Measurements from ENCODE around the gene SIK1.
"Not testable (repeated sequence)": the region's sequence is repeated elsewhere in the genome, so short reads cannot be mapped to it uniquely, and the experiment has no call there.

The SIK1 gene

DNA sequence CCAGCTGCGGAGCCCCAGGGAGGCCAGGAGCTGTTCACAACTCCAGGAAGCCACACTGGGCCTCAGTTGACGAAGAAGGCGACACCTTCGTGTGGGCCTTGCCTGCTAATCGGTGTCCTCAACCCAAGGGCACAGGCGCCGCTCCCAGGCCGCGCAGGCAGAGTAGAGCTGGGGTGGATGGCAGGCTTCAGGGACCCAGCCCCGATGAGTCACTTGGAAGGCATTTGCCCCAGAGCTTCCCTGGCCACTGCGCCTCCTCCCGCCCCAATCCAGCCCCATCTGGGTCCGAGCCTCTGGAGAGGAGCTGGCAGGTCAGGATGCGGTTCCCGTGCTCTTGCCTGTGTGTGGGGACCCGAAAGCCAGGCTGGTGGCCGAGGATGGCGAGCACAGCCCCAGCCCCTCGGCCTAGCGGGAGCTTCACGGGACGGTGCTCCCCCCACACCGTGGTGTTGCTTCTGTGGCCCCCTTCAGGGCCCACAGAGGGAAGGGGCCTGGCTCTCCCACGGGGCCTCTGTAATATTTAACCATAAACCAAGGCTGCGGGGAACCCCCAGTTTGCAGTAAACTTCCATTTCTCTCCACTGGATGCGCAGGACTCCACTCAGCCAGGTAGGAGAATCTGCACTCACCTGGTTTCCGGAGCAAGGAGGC is 30.0 kb downstream of the SIK1 start:
- H3K27me3 ChIP-seq (ENCODE audit: insufficient read depth, low read depth, severe bottlenecking); H3K4me3 ChIP-seq (ENCODE audit: low read depth, low read length); DNase-seq; H3K9me3 ChIP-seq (ENCODE audit: severe bottlenecking); H3K36me3 ChIP-seq; H3K27ac ChIP-seq: not testable (repeated sequence)

DNA sequence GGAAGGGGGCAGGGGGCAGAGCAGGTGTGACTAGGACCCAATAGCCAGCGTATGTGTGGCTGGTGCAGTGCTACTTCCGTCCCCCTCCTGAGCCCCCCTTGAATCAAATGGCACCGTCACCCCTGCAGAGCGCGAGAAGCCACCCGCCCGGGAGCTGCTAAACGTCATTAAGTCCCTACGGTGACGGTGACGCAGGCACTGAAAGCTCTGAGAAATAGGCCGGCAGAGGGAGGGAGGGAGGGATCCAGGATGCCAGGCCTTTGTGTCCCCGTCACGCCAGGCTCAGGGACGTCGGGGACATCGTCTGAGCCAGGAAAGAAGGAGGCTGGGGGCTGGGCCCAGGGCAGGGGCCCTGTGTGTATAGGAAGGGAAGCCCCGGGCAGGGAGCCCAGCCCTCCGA is 43.6 kb downstream of the SIK1 start:
- not testable (repeated sequence) for H3K9me3 ChIP-seq (ENCODE audit: severe bottlenecking); DNase-seq; H3K36me3 ChIP-seq; H3K4me3 ChIP-seq (ENCODE audit: low read depth, low read length); H3K27ac ChIP-seq; H3K27me3 ChIP-seq (ENCODE audit: insufficient read depth, low read depth, severe bottlenecking)

DNA sequence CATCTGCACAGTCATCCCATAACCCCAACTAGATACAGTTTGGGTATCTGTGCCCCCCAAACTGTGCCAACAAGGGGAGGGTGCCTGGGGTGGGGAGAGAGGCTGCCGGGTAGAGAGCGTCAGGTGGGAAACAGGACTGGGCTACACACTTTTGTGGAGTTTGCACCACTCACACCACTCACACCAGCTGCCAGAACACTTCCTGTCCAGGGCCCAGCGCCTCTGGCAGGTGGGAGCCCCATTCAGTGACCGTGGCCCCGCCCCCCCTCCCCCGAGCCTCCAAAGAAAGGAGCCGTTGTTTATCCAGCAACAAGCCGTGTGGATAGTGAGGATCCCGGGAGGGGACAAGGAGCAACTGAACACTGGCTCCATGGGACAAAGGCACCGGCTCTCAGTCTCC is 44.0 kb downstream of the SIK1 start:
- not testable (repeated sequence) for H3K4me3 ChIP-seq (ENCODE audit: low read depth, low read length); H3K9me3 ChIP-seq (ENCODE audit: severe bottlenecking); H3K27me3 ChIP-seq (ENCODE audit: insufficient read depth, low read depth, severe bottlenecking); DNase-seq; H3K36me3 ChIP-seq; H3K27ac ChIP-seq

DNA sequence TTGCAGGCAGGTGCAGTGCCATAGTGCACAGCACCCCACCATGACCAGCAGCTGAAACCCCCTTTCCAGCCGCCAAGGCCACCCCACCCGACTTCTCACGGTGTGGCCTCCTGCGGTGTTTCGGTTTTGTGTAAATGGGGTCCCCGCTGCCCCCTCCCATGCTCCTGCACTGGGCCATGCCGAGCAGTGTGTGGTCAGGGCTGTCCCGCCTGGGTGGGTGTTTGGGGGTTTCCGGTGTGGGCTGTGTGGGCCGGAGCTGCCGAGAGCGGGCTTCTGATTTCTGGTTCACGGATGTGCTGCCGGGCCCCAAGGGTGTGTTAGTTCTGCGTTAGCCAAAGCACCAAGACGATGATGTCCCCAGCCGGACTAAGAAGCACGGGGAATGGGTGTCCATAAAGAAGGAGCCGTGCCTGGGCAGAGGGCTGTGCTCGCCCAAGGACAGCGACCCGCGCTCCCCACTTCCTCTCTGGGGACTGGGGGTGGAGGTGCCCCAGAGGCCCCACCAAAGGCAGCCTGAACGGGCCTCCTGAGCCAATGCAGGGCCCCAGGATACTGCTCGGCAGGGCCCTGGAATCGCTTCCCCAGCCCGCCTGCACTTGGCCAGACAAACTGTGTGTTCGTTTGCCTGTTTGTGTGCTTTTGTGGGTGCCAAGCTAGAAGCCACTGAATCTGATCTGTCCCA is 45.9 kb downstream of the SIK1 start:
- not testable (repeated sequence) for H3K9me3 ChIP-seq (ENCODE audit: severe bottlenecking); DNase-seq; H3K4me3 ChIP-seq (ENCODE audit: low read depth, low read length); H3K36me3 ChIP-seq; H3K27ac ChIP-seq; H3K27me3 ChIP-seq (ENCODE audit: insufficient read depth, low read depth, severe bottlenecking)

DNA sequence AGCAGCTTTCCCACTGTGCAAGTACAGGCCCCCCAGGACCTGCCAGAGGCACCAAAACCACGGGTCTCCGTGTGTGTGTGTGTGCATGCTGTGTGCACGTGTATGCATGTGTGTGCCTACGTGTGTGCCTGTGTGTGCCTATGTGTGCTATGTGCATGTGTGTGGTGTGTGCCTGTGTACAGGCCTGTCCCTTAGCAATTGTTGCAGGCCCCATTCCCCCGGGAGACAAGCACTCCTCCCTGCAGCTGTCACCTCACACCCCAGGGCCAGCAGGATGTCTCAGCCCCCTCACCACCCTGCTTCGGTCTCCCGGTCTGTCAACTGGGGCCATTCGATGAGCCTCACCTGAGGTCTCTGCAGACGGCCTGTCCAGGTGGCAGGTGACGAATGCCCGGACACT is 46.6 kb downstream of the SIK1 start:
- H3K4me3 ChIP-seq (ENCODE audit: low read depth, low read length); H3K36me3 ChIP-seq; H3K9me3 ChIP-seq (ENCODE audit: severe bottlenecking); H3K27me3 ChIP-seq (ENCODE audit: insufficient read depth, low read depth, severe bottlenecking); DNase-seq; H3K27ac ChIP-seq: not testable (repeated sequence)

DNA sequence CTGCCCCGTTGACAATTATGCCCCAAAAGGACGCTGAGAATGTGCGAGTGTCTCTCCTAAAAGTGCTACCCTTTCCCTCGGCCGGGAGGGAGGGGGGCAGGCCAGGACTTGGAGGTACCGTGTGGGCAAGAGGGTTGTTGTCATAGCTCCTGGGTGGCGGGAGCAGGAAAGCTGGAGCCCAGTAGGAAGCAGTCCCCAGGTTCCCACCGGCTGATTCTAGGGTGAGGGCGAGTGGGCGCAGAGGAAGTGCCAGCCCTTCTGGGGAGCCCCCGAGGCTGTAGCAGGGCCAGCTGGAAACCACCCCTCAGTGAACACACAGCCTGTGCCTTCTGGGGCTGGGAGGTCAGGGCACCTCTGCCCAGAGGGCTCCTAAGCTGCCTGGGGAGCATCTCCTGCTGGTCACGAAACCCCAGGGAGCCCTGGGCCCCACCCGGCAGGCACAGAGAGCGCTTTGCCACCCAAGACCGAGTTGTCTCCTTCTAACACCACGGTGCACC is 47.3 kb downstream of the SIK1 start:
- DNase-seq; H3K4me3 ChIP-seq (ENCODE audit: low read depth, low read length); H3K27ac ChIP-seq; H3K9me3 ChIP-seq (ENCODE audit: severe bottlenecking); H3K27me3 ChIP-seq (ENCODE audit: insufficient read depth, low read depth, severe bottlenecking); H3K36me3 ChIP-seq: not testable (repeated sequence)

DNA sequence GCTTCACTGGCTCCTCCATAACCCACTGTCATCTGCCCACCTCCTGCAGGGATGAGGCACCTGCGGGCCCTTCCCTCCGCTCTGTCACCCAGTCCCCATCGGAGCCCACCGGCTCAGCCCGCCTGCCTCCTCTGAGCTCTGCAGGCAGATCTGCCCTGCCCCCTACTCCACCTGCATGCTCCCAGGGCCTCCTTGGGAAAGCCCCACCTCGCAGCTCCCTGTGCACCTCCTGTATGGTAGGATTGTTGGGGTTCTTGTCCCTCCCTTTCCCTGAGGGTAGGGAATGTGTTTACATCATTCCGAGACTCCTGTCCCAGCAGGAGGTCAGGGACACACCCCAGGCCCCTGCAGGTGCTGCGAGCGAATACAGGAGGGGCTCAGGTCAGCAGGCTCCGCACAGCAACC is 50.5 kb downstream of the SIK1 start:
- H3K27ac ChIP-seq: no peak overlapping the region
- DNase-seq: no peak
- no peaks in the 10 kb centered on the region for H3K9me3 ChIP-seq (ENCODE audit: severe bottlenecking)
- TF ChIP-seq, protein P1, sequence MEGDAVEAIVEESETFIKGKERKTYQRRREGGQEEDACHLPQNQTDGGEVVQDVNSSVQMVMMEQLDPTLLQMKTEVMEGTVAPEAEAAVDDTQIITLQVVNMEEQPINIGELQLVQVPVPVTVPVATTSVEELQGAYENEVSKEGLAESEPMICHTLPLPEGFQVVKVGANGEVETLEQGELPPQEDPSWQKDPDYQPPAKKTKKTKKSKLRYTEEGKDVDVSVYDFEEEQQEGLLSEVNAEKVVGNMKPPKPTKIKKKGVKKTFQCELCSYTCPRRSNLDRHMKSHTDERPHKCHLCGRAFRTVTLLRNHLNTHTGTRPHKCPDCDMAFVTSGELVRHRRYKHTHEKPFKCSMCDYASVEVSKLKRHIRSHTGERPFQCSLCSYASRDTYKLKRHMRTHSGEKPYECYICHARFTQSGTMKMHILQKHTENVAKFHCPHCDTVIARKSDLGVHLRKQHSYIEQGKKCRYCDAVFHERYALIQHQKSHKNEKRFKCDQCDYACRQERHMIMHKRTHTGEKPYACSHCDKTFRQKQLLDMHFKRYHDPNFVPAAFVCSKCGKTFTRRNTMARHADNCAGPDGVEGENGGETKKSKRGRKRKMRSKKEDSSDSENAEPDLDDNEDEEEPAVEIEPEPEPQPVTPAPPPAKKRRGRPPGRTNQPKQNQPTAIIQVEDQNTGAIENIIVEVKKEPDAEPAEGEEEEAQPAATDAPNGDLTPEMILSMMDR (IDR thresholded peaks at IDR 0.05; ENCODE audit: low read depth, low read length): no peak
- no peak overlapping the region for H3K4me3 ChIP-seq (ENCODE audit: low read depth, low read length)
- no peaks in the 10 kb centered on the region for H3K36me3 ChIP-seq
- no peaks in the 10 kb centered on the region for H3K27me3 ChIP-seq (ENCODE audit: insufficient read depth, low read depth, severe bottlenecking)

DNA sequence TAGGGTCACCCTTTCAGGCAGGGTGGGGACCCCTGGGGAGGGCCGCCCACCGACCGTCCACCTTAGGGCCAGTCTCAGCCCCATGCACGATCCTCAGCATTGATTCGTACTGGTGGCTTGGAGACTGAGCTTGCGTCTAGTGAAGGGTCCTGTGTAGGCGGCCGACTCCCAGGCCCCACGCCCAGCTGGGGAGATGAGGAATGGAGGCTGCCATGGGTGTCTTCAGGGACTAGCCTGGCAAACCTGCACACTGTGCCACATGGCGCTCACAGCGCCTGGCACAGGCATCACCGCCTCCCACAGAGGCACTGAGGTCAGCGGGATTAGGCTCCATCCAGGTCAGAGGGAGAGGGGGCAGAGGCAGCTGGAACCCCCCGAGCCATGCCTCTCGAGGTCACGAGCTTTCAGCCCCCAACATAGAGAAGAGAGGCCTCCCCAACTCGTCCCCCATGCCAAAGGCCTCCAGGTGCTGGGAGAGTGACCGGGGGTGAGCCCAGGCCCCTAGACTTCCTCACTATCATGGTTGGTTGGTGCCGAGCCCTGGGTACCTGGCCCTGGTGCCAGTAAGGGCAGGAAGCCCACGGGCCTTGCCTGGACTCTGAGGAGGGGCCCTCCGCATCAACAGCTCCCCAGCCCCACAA is 51.0 kb downstream of the SIK1 start:
- TF ChIP-seq, protein P1 (IDR thresholded peaks at IDR 0.05; ENCODE audit: low read depth, low read length): no peak
- Histone ChIP-seq H3K27ac (no peak overlapping the region), H3K9me3 (ENCODE audit: severe bottlenecking) (no peaks in the 10 kb centered on the region), H3K27me3 (ENCODE audit: insufficient read depth, low read depth, severe bottlenecking) (no peaks in the 10 kb centered on the region), H3K4me3 (ENCODE audit: low read depth, low read length) (no peak overlapping the region), H3K36me3 (no peaks in the 10 kb centered on the region)
- DNase-seq: no peak

All from WERI-Rb-1 (cell line).